Measurements from ENCODE around the gene TMEM109. TPM values are rescaled to one million over a fixed set of nuclear protein-coding genes. Genes with fewer than 3 reads are reported as not detected.

Gene TMEM109
- total and polyA plus RNA-seq, 2 of the 13 experiments (the other 11 are each of a cell fraction or from before 2014, with no cell fraction given), result 7.7 to 18.0 TPM

DNA sequence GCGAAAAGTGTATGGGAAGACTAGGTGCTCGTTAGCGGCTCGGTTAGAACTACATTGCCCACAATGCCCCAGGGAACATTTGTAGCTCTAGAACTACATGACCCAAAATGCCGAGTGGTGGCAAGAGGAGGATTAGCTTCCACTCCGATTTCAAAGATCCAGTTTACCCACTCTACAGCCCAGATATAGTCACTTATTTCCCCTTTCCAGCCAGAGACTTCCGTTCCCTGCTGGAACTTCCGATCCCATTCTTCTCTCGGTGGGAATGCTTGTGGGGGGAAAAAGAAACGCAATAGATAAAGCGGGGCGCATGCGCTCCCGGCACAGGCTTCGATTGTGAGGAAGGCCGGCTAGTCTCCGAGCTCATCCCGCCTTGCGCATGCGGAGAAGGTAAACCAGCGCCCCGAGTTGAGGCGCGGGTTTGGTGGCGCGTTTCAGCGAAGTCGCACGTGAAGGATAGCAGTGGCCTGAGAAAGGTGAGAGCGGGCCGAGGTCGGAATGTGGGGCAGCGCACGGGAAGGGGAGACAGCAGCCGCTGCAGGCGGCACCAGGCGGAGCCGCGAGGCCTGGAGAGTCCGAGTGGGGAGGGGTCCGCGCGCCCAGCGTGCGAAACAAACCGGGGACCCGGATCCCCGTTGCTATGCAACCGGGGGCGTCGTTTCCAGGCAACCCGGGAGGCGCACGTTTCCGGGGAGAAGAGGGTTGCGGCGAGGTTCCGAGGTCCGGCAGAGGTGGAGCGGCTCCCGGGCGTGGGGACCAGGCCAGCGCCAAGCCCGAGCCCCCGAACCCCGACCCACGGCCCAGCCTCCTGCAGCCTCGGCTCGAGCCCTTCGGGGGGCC is at the start of gene TMEM109 (continued):
- TF ChIP-seq ZNF142 (CRISPR knock-in tag; IDR thresholded peaks at IDR 0.05) (peak; percentile 60; the same call in 1 of the 2 replicates), ELK4 (CRISPR knock-in tag; IDR thresholded peaks at IDR 0.05; ENCODE audit: borderline replicate concordance) (0 out of 2 replicates have a peak, but pooled peaks have one; percentile 81), NR1H2 (CRISPR knock-in tag; IDR thresholded peaks at IDR 0.05; ENCODE audit: borderline replicate concordance, low read depth) (no peak), ZBTB7A (CRISPR knock-in tag; IDR thresholded peaks at IDR 0.05) (no peak), ZNF678 (CRISPR knock-in tag; IDR thresholded peaks at IDR 0.05) (no peak), PLRG1 (conservative IDR thresholded peaks at IDR 0.05) (no peak), SATB2 (CRISPR knock-in tag; IDR thresholded peaks at IDR 0.05) (peak; percentile 66; the same call in 1 of the 2 replicates), ZNF839 (CRISPR knock-in tag; IDR thresholded peaks at IDR 0.05; ENCODE audit: borderline replicate concordance) (no peak), FOXK1 (CRISPR knock-in tag; IDR thresholded peaks at IDR 0.05; ENCODE audit: borderline replicate concordance, low read depth) (peak; percentile 22; the same call in 1 of the 2 replicates), EP300 (IDR thresholded peaks at IDR 0.05; ENCODE audit: low read depth in 2 of 2, low read length in 2 of 2) (0 out of 4 replicates have a peak, but pooled peaks of 1 of the 2 experiments have one; percentile 5), EP300 (CRISPR knock-in tag; IDR thresholded peaks at IDR 0.05; ENCODE audit: borderline replicate concordance) (no peak), ARNT (IDR thresholded peaks at IDR 0.05) (no peak), ZNF660 (CRISPR knock-in tag; IDR thresholded peaks at IDR 0.05; ENCODE audit: borderline replicate concordance, low read depth) (no peak), ZFYVE20 (CRISPR knock-in tag; IDR thresholded peaks at IDR 0.05; ENCODE audit: borderline replicate concordance, low read depth) (no peak)
- TF ChIP-seq, protein P1, sequence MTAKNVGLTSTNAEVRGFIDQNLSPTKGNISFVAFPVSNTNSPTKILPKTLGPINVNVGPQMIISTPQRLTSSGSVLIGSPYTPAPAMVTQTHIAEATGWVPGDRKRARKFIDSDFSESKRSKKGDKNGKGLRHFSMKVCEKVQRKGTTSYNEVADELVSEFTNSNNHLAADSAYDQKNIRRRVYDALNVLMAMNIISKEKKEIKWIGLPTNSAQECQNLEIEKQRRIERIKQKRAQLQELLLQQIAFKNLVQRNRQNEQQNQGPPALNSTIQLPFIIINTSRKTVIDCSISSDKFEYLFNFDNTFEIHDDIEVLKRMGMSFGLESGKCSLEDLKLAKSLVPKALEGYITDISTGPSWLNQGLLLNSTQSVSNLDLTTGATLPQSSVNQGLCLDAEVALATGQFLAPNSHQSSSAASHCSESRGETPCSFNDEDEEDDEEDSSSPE (CRISPR knock-in tag; IDR thresholded peaks at IDR 0.05), result peak; percentile 91
- TF ChIP-seq, protein P2, sequence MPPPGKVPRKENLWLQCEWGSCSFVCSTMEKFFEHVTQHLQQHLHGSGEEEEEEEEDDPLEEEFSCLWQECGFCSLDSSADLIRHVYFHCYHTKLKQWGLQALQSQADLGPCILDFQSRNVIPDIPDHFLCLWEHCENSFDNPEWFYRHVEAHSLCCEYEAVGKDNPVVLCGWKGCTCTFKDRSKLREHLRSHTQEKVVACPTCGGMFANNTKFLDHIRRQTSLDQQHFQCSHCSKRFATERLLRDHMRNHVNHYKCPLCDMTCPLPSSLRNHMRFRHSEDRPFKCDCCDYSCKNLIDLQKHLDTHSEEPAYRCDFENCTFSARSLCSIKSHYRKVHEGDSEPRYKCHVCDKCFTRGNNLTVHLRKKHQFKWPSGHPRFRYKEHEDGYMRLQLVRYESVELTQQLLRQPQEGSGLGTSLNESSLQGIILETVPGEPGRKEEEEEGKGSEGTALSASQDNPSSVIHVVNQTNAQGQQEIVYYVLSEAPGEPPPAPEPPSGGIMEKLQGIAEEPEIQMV (CRISPR knock-in tag; IDR thresholded peaks at IDR 0.05; ENCODE audit: low read depth), result peak; percentile 20; the same call in 1 of the 2 replicates
- TF ChIP-seq, protein P3, sequence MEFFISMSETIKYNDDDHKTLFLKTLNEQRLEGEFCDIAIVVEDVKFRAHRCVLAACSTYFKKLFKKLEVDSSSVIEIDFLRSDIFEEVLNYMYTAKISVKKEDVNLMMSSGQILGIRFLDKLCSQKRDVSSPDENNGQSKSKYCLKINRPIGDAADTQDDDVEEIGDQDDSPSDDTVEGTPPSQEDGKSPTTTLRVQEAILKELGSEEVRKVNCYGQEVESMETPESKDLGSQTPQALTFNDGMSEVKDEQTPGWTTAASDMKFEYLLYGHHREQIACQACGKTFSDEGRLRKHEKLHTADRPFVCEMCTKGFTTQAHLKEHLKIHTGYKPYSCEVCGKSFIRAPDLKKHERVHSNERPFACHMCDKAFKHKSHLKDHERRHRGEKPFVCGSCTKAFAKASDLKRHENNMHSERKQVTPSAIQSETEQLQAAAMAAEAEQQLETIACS (CRISPR knock-in tag; IDR thresholded peaks at IDR 0.05), result 0 out of 2 replicates have a peak, but pooled peaks have one; percentile 31
